Measurements from ENCODE around the gene GPAT3. TPM values are rescaled to one million over a fixed set of nuclear protein-coding genes. Genes with fewer than 3 reads are reported as not detected.

GPAT3 gene
- total RNA-seq, 4 donors from 2014 or later = 38.3 to 73.5 (median 62.9) TPM

DNA sequence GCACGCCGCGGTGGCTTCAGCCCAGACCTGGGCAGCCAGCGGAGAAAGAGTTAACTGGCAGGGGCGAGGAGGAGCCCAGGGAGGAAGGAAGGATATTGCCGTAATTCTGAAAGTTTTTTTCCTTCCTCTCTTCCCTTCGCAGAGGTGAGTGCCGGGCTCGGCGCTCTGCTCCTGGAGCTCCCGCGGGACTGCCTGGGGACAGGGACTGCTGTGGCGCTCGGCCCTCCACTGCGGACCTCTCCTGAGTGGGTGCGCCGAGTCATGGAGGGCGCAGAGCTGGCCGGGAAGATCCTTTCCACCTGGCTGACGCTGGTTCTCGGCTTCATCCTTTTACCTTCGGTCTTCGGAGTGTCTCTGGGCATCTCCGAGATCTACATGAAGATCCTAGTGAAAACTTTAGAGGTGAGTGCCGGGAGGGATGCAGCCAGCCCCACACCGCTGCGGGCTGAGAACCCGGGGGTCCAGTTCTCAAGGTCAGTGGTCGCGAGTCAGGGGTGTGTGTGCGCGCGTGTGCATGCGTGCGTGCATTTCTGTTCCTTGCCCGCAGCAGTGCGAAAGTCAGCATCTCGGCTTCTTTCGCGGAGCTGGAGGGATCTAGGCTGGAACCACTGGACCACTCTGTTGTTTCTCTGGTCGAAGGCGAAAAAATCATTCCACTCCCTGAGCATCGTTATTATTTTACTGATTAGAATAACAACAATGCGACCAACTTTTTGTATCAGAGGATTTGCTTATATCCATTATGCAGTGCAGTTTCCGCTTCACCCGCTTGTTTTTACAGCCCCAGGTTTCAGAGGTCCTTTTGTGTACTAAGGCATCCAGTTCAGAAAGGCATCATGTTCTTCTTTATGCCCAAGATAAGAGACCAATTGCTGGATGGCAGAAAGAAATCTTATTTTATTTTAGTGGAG is 709 bp downstream of the GPAT3 start:
- TF ChIP-seq POLR2A (IDR thresholded peaks at IDR 0.05) = peak in 1 of 2 donors; percentile 48
- TF ChIP-seq, protein P1, sequence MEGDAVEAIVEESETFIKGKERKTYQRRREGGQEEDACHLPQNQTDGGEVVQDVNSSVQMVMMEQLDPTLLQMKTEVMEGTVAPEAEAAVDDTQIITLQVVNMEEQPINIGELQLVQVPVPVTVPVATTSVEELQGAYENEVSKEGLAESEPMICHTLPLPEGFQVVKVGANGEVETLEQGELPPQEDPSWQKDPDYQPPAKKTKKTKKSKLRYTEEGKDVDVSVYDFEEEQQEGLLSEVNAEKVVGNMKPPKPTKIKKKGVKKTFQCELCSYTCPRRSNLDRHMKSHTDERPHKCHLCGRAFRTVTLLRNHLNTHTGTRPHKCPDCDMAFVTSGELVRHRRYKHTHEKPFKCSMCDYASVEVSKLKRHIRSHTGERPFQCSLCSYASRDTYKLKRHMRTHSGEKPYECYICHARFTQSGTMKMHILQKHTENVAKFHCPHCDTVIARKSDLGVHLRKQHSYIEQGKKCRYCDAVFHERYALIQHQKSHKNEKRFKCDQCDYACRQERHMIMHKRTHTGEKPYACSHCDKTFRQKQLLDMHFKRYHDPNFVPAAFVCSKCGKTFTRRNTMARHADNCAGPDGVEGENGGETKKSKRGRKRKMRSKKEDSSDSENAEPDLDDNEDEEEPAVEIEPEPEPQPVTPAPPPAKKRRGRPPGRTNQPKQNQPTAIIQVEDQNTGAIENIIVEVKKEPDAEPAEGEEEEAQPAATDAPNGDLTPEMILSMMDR (IDR thresholded peaks at IDR 0.05) = no peak
- H3K4me1 ChIP-seq = peaks cover 7 to 22% of the 10 kb centered on the region in 2 donors
- DNase-seq = peak; percentile 40 to 58
- peak overlapping the region; percentile 72 to 87 (median 74) for H3K4me3 ChIP-seq (replicated peaks in 1 of 3)
- no peaks in the 10 kb centered on the region for H3K27me3 ChIP-seq
- H3K36me3 ChIP-seq = no peaks in the 10 kb centered on the region
- H3K27ac ChIP-seq = peak overlapping the region; percentile 87 to 98 (median 97)
- 4 to 7% methylated on average over 23 to 35 of the region's 46 CpGs for WGBS, 2 donors
- no peaks in the 10 kb centered on the region for H3K9me3 ChIP-seq
- intact Hi-C loops (cut with DNase I) = no loop called here

DNA sequence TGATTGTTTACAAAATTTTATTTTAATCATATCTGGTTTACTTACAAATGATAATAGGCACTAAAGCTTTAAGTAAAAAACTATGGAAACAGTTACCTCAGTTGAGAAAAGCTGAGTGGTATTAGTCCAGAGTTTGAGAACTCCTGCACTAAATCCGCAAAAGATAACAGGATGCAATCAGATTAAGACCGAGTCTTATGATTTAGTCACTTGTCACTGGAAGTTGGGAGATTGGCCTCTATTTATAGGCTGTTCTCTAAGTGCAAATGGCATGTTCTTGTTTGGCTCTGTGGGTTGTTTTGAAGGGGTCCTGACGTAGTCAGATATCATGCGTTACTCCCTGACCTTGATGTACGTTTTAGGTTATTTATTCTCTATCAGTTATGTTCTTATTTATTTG is 6.3 kb downstream of the GPAT3 start:
- no peak overlapping the region for H3K27ac ChIP-seq
- H3K4me3 ChIP-seq (replicated peaks in 1 of 3) = no peak overlapping the region
- H3K36me3 ChIP-seq = peaks cover 0 to 8% of the 10 kb centered on the region in 2 donors
- no peaks in the 10 kb centered on the region for H3K9me3 ChIP-seq
- 93% methylated on average over 5 of the region's 5 CpGs for WGBS, 2 donors
- TF ChIP-seq, protein P1 (IDR thresholded peaks at IDR 0.05) = no peak
- TF ChIP-seq POLR2A (IDR thresholded peaks at IDR 0.05) = no peak
- no peak for DNase-seq
- no peaks in the 10 kb centered on the region for H3K27me3 ChIP-seq
- intact Hi-C loops (cut with DNase I) = no loop called here
- H3K4me1 ChIP-seq = peaks cover 0 to 15% of the 10 kb centered on the region in 2 donors

DNA sequence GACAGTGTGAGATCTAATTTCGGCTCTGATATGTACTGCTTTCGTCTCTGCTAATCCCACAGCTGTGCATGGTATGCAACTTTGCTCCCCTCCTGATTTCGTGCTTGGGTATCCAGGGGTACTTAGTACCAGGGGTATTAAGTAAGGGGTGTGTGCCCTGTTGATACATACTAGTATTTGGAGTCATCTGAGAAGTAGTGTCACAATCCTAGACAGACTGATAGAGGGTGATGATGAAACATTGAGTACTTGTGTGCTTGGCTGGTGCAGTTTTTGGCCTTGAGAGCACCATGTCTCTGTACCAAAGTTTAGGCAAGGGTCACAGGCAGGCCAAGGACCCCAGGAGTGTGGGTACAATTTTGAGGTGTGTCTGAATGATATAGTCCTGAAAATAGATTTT is 10.9 kb downstream of the GPAT3 start:
- 88 to 91% methylated on average over 3 of the region's 3 CpGs for WGBS, 2 donors
- H3K4me1 ChIP-seq = peaks cover 8 to 14% of the 10 kb centered on the region in 2 donors
- no peaks in the 10 kb centered on the region for H3K9me3 ChIP-seq
- intact Hi-C loops (cut with DNase I) = no loop called here
- H3K4me3 ChIP-seq (replicated peaks in 1 of 3) = no peak overlapping the region
- TF ChIP-seq, protein P1 (IDR thresholded peaks at IDR 0.05) = no peak
- no peak for TF ChIP-seq POLR2A (IDR thresholded peaks at IDR 0.05)
- peaks cover 0 to 8% of the 10 kb centered on the region in 2 donors for H3K36me3 ChIP-seq
- H3K27me3 ChIP-seq = no peaks in the 10 kb centered on the region
- no peak for DNase-seq
- H3K27ac ChIP-seq = no peak overlapping the region

DNA sequence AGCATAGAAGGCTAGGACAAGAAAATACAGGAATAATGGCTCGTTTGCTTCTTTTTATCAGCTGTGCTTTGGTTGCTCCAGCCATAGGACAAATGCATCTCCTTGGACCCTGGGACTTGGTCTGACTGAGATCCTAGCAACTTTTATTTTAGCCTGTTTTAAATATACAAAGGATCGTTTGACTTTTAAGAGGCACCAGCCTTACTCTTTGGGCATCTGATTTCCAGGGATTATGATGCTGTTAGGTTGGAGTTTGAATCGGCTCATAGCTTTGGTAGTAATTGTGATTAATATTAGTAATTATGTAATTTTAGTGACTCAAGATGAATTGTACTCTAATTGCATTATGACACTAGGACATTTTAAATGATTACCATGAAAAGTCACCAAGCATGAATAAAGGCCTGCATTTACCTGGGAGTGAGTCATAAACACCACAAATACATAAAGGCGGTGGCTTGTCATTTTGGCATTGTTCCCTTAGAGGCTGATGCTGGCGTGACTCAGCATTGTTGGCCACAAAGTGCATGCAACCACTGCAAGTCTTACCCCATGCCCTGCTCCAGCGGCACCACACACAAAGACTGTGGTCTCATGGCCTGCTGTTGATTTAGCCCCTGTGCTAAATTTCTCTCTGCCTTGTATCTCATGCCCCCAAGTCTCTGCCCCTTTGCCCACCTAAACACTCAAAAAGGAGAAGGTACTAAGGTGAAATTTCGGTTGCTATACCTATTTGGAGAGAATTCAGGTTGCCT is 12.4 kb downstream of the GPAT3 start:
- H3K4me3 ChIP-seq (replicated peaks in 1 of 3) = no peak overlapping the region
- peak; percentile 53 to 75 for DNase-seq
- H3K36me3 ChIP-seq = no peaks in the 10 kb centered on the region
- no peaks in the 10 kb centered on the region for H3K27me3 ChIP-seq
- H3K27ac ChIP-seq = peak overlapping the region; percentile 35 to 82 (median 50)
- H3K4me1 ChIP-seq = peaks cover 8 to 24% of the 10 kb centered on the region in 2 donors
- 64 to 82% methylated on average over 7 of the region's 7 CpGs for WGBS, 2 donors
- no peaks in the 10 kb centered on the region for H3K9me3 ChIP-seq
- intact Hi-C loops (cut with DNase I) = no loop called here
- TF ChIP-seq, protein P1 (IDR thresholded peaks at IDR 0.05) = no peak
- no peak for TF ChIP-seq POLR2A (IDR thresholded peaks at IDR 0.05)
